IMR-90 (cell line): Measurements from ENCODE around the gene HOXB1. TPM values are rescaled to one million over a fixed set of nuclear protein-coding genes. Genes with fewer than 3 reads are reported as not detected.

Source experiments
- ATAC-seq: fragments of 200-7000 bp; cut with Tn5 transposase; 2 replicates; pipeline ENCODE4 v1.9.1; 2020; ENCODE audit warnings: low read depth, mild to moderate bottlenecking, moderate library complexity
- BruUV-seq: library from RNA; stranded (reverse); fragments of 400-500 nt; replicated peaks from 2 replicates; lab custom pipeline; 2021; lab: Mats Ljungman, UMichigan
- CTCF ChIA-PET: fragments of 300-600 bp; formaldehyde crosslinking; extraction: SDS; loops from one replicate; lab custom pipeline; 2021; ENCODE audit warnings: antibody characterized with exemption; lab: Yijun Ruan, JAX
- POLR2A ChIA-PET: fragments of 300-600 bp; sonication (Branson Sonifier 250); formaldehyde crosslinking; loops from one replicate; lab custom pipeline; 2022; ENCODE audit warnings: antibody characterized with exemption; ENCODE audit not compliant: unreplicated experiment; lab: Charles Lee
- DNase-seq: peaks from one replicate; pipeline ENCODE4 v3.0.0; 2013
- H2AFZ ChIP-seq: replicated peaks from 2 replicates; pipeline ENCODE3; 2013; ENCODE audit warnings: low read length, mild to moderate bottlenecking; ENCODE audit not compliant: poor library complexity
- H2AK5ac ChIP-seq: 2 replicates; pipeline ENCODE4 v1.6.1; 2013; ENCODE audit warnings: low read depth, low read length, inconsistent platforms
- H2AK9ac ChIP-seq: replicated peaks from 2 replicates; pipeline ENCODE3; 2013; ENCODE audit warnings: mild to moderate bottlenecking, low read depth, low read length, moderate library complexity; ENCODE audit not compliant: poor library complexity
- H2BK120ac ChIP-seq: 2 replicates; pipeline ENCODE4 v1.6.1; 2013; ENCODE audit warnings: low read depth, low read length, inconsistent platforms
- H2BK15ac ChIP-seq: 3 replicates; pipeline ENCODE4 v1.6.1; 2013; ENCODE audit warnings: low read depth, low read length, inconsistent platforms
- H2BK20ac ChIP-seq: 2 replicates; pipeline ENCODE4 v1.6.1; 2013; ENCODE audit warnings: low read depth, mild to moderate bottlenecking, inconsistent platforms, low read length, moderate library complexity
- H2BK5ac ChIP-seq: 2 replicates; pipeline ENCODE4 v1.6.1; 2013; ENCODE audit warnings: mild to moderate bottlenecking, low read depth, low read length, inconsistent platforms; ENCODE audit not compliant: poor library complexity, severe bottlenecking
- H3K14ac ChIP-seq: replicated peaks from 2 replicates; pipeline ENCODE4 v1.6.1; 2013; ENCODE audit warnings: low read depth, low read length, inconsistent platforms
- H3K18ac ChIP-seq: 2 replicates; pipeline ENCODE4 v1.6.1; 2013; ENCODE audit warnings: low read depth, low read length, control low read depth
- H3K23ac ChIP-seq: 2 replicates; pipeline ENCODE4 v1.6.1; 2013; ENCODE audit warnings: low read depth, low read length, inconsistent platforms
- H3K27ac ChIP-seq: 2 replicates; pipeline ENCODE4 v1.5.1; 2013; ENCODE audit warnings: mild to moderate bottlenecking, control low read depth, low read length; ENCODE audit not compliant: insufficient read depth
- H3K27me3 ChIP-seq: 2 replicates; pipeline ENCODE4 v1.6.1; 2013; ENCODE audit warnings: low read length; ENCODE audit not compliant: control insufficient read depth, insufficient read depth
- H3K36me3 ChIP-seq: 2 replicates; pipeline ENCODE4 v1.6.1; 2013; ENCODE audit warnings: low read length, mixed read lengths; ENCODE audit not compliant: control insufficient read depth, insufficient read depth
- H3K4ac ChIP-seq: 2 replicates; pipeline ENCODE4 v1.6.1; 2013; ENCODE audit warnings: low read depth, low read length, inconsistent platforms
- H3K4me1 ChIP-seq: 2 replicates; pipeline ENCODE4 v1.6.1; 2013; ENCODE audit warnings: low read length, mixed read lengths; ENCODE audit not compliant: control insufficient read depth, insufficient read depth
- H3K4me2 ChIP-seq: 2 replicates; pipeline ENCODE4 v1.6.1; 2013; ENCODE audit warnings: low read depth, mild to moderate bottlenecking, control low read depth, low read length, moderate library complexity
- H3K4me3 ChIP-seq: 2 replicates; pipeline ENCODE4 v1.5.1; 2013; ENCODE audit warnings: low read depth, mild to moderate bottlenecking, control low read depth, low read length, moderate library complexity; ENCODE audit not compliant: insufficient read depth
- H3K56ac ChIP-seq: 2 replicates; pipeline ENCODE4 v1.6.1; 2013; ENCODE audit warnings: low read length, inconsistent platforms; ENCODE audit not compliant: insufficient read depth; ENCODE audit errors: extremely low read depth
- H3K79me1 ChIP-seq, 2 experiments: 2 replicates each; pipeline ENCODE4 v1.6.1; 2013; ENCODE audit warnings: low read length in 2 of 2, inconsistent platforms in 1 of 2, low read depth in 1 of 2
- H3K9ac ChIP-seq: 2 replicates; pipeline ENCODE4 v1.6.1; 2013; ENCODE audit warnings: low read depth, low read length, control low read depth
- H3K9me1 ChIP-seq: 2 replicates; pipeline ENCODE4 v1.6.1; 2013; ENCODE audit warnings: low read length, inconsistent platforms; ENCODE audit not compliant: insufficient read depth
- H3K9me3 ChIP-seq: 2 replicates; pipeline ENCODE4 v1.6.1; 2013; ENCODE audit warnings: low read length; ENCODE audit not compliant: control insufficient read depth, insufficient read depth
- H4K20me1 ChIP-seq: 2 replicates; pipeline ENCODE4 v1.6.1; 2013; ENCODE audit warnings: low read length, inconsistent platforms; ENCODE audit not compliant: insufficient read depth
- H4K5ac ChIP-seq: 2 replicates; pipeline ENCODE4 v1.6.1; 2013; ENCODE audit warnings: mild to moderate bottlenecking, low read depth, low read length, control low read depth
- H4K8ac ChIP-seq, 2 experiments: 2 replicates each; pipeline ENCODE4 v1.6.1; 2013; ENCODE audit warnings: low read depth in 2 of 2, low read length in 2 of 2, control low read depth in 1 of 2, inconsistent platforms in 1 of 2
- H4K91ac ChIP-seq: 2 replicates; pipeline ENCODE4 v1.6.1; 2013; ENCODE audit warnings: low read depth, low read length, inconsistent platforms; ENCODE audit not compliant: insufficient read depth
- BHLHE40 ChIP-seq: fragments of 150-350 bp; IDR thresholded peaks from 2 replicates; pipeline ENCODE4 v1.6.1; 2016; ENCODE audit warnings: mild to moderate bottlenecking, low read depth, low read length
- CEBPB ChIP-seq: IDR thresholded peaks from 2 replicates; pipeline ENCODE4 v1.6.1; 2012; ENCODE audit warnings: low read depth, low read length, improper control_type of control experiment
- CHD1 ChIP-seq: IDR thresholded peaks from 2 replicates; pipeline ENCODE4 v1.6.1; 2012; ENCODE audit warnings: low read depth, low read length, improper control_type of control experiment
- ELK1 ChIP-seq: fragments of 150-350 bp; IDR thresholded peaks from 2 replicates; pipeline ENCODE4 v1.6.1; 2016; ENCODE audit warnings: low read depth, mild to moderate bottlenecking, low read length, moderate library complexity, borderline replicate concordance
- FOS ChIP-seq: fragments of 150-350 bp; IDR thresholded peaks from 2 replicates; pipeline ENCODE4 v1.6.1; 2016; ENCODE audit warnings: low read depth, low read length
- MAFK ChIP-seq: IDR thresholded peaks from 2 replicates; pipeline ENCODE4 v1.6.1; 2012; ENCODE audit warnings: low read depth, low read length, improper control_type of control experiment
- MAZ ChIP-seq: IDR thresholded peaks from 2 replicates; pipeline ENCODE4 v1.6.1; 2012; ENCODE audit warnings: low read depth, mild to moderate bottlenecking, low read length, improper control_type of control experiment, moderate library complexity, borderline replicate concordance
- MXI1 ChIP-seq: IDR thresholded peaks from 2 replicates; pipeline ENCODE4 v1.6.1; 2012; ENCODE audit warnings: low read depth, mild to moderate bottlenecking, low read length, moderate library complexity, borderline replicate concordance
- NFE2L2 ChIP-seq: fragments of 150-350 bp; IDR thresholded peaks from 2 replicates; pipeline ENCODE4 v1.6.1; 2016; ENCODE audit warnings: low read depth, mild to moderate bottlenecking, low read length
- POLR2A ChIP-seq: IDR thresholded peaks from 2 replicates; pipeline ENCODE4 v1.6.1; 2012; ENCODE audit warnings: mild to moderate bottlenecking, low read depth, low read length
- RAD21 ChIP-seq: IDR thresholded peaks from 2 replicates; pipeline ENCODE4 v1.6.1; 2012; ENCODE audit warnings: low read length, improper control_type of control experiment
- RCOR1 ChIP-seq: IDR thresholded peaks from 2 replicates; pipeline ENCODE4 v1.6.1; 2012; ENCODE audit warnings: mild to moderate bottlenecking, low read length, improper control_type of control experiment; ENCODE audit not compliant: insufficient replicate concordance
- RFX5 ChIP-seq: IDR thresholded peaks from 2 replicates; pipeline ENCODE4 v1.8.0; 2012; ENCODE audit warnings: low read depth, mild to moderate bottlenecking, low read length, moderate library complexity
- SMC3 ChIP-seq: fragments of 150-350 bp; IDR thresholded peaks from 2 replicates; pipeline ENCODE4 v1.6.1; 2016; ENCODE audit warnings: low read depth, mild to moderate bottlenecking, antibody characterized with exemption, low read length, moderate library complexity
- USF2 ChIP-seq: fragments of 150-350 bp; IDR thresholded peaks from 2 replicates; pipeline ENCODE4 v1.6.1; 2017; ENCODE audit warnings: mild to moderate bottlenecking, antibody characterized with exemption, low read length, low read depth
- WGBS, 2 experiments: methylation state at CpG; one replicate each; pipeline versions ENCODE4 v1.1.5 to v1.1.7; 2013; ENCODE audit warnings: missing lambda C conversion rate in 2 of 2; ENCODE audit not compliant: insufficient read length in 1 of 2; ENCODE audit errors: extremely low coverage in 2 of 2; 5-methylcytosine and 5-hydroxymethylcytosine counted together
- dilution Hi-C: fragments of 300-500 bp; cut with HindIII; formaldehyde crosslinking; loops from one replicate; pipeline ENCODE4 v1.14.3; 2018; ENCODE audit warnings: low sequenced_read_pairs; ENCODE audit not compliant: unreplicated experiment
- in situ Hi-C: fragments of 300-500 bp; cut with MboI; formaldehyde crosslinking; loops from 3 replicates; pipeline ENCODE4 v1.14.3; 2019; ENCODE audit warnings: low sequenced_read_pairs, inconsistent platforms, mixed read lengths
- intact Hi-C: fragments of 100-400 bp; cut with micrococcal nuclease; formaldehyde crosslinking; loops from 2 replicates; pipeline ENCODE4 v1.10.0; 2022
- polyA plus RNA-seq, 3 experiments: library from polyadenylated mRNA; depleted of rRNA; stranded (reverse); fragments of >200 nt; gene quantifications; 2 replicates each; pipeline ENCODE4 v1.2.3, GENCODE V29; 2012; ENCODE audit warnings: low replicate concordance in 1 of 3
- total RNA-seq: library from RNA; depleted of rRNA; stranded (reverse); fragments of >200 nt; gene quantifications from 2 replicates; pipeline ENCODE4 v1.2.3, GENCODE V29; 2012

HOXB1 gene
- total and polyA plus RNA-seq, 2 of the 4 experiments (the other 2 are of a cell fraction) = not detected

- H4K8ac ChIP-seq = peak overlapping the region; percentile 77 to 92
- H3K9ac ChIP-seq = peak overlapping the region; percentile 92
- H3K14ac ChIP-seq = peak overlapping the region; percentile 95
- POLR2A ChIA-PET = interaction anchor here (0.8 to 1.4 kb wide), 3 partner anchors 22 to 27 kb away, joined by 3 to 8 read pairs (median 4); partner anchors contain the start of gene HOXB5
- H2BK15ac ChIP-seq = peak overlapping the region; percentile 89; the same call in 2 of the 3 replicates
- TF ChIP-seq RAD21 = no peak
- TF ChIP-seq MAZ = no peak
- TF ChIP-seq FOS = no peak
- no peak for TF ChIP-seq CHD1
- no peak for TF ChIP-seq POLR2A
- TF ChIP-seq ELK1 = no peak
- no peak for TF ChIP-seq USF2
- no peak for TF ChIP-seq NFE2L2
- TF ChIP-seq RCOR1 = no peak
- no peak for TF ChIP-seq BHLHE40
- TF ChIP-seq MAFK = no peak
- TF ChIP-seq CEBPB = no peak
- TF ChIP-seq MXI1 = no peak
- TF ChIP-seq RFX5 = no peak
- no peak for TF ChIP-seq SMC3
- in situ Hi-C loops (no loop called here), intact Hi-C loops (no loop called here), dilution Hi-C loops (no loop called here)
- H3K4ac ChIP-seq = peak overlapping the region; percentile 99
- H3K79me1 ChIP-seq = peaks cover 0 to 23% of the 10 kb centered on the region in 2 experiments; a peak in 2 of 4 replicates
- peak overlapping the region; percentile 63 for H3K18ac ChIP-seq
- no TSS peak for BruUV-seq
- H3K23ac ChIP-seq = peak overlapping the region; percentile 99
- H2BK120ac ChIP-seq = peak overlapping the region; percentile 90
- CTCF ChIA-PET = no interaction called here
- H2AK5ac ChIP-seq = peak overlapping the region; percentile 78
- no peak overlapping the region for H3K4me3 ChIP-seq
- H3K36me3 ChIP-seq = peaks cover 44% of the 10 kb centered on the region; the same call in 1 of the 2 replicates
- H4K5ac ChIP-seq = peak overlapping the region; percentile 92
- peak overlapping the region; percentile 74 for H2BK20ac ChIP-seq
- H3K9me1 ChIP-seq = peaks cover 23% of the 10 kb centered on the region
- H3K27ac ChIP-seq = peak overlapping the region; percentile 93
- H3K4me2 ChIP-seq = peak overlapping the region; percentile 98
- DNase-seq (no peak), ATAC-seq (no peak)
- 71% methylated on average over 1 of the region's 4 CpGs; no CpG with 5 or more reads in 1 of the 2 experiments for WGBS, 2 experiments
- peak overlapping the region; percentile 75 for H2AK9ac ChIP-seq
- H3K4me1 ChIP-seq = peaks cover 59% of the 10 kb centered on the region
- H2BK5ac ChIP-seq = peak overlapping the region; percentile 99
- H3K56ac ChIP-seq = peak overlapping the region; percentile 84; the same call in 1 of the 2 replicates
- H4K91ac ChIP-seq = peak overlapping the region; percentile 96
- H2AFZ ChIP-seq = no peak overlapping the region
- peaks cover 29% of the 10 kb centered on the region for H4K20me1 ChIP-seq
- no peaks in the 10 kb centered on the region for H3K9me3 ChIP-seq
- no peaks in the 10 kb centered on the region for H3K27me3 ChIP-seq
Observed at GRCh38 chr17:48565925-48566710, 35.3 kb upstream of the HOXB1 start.
